CD4-positive, alpha-beta T cell treated with Interleukin-21 for 1 hour (primary cell): ENCODE measurements around the gene NR2E1.

Experiments
- DNase-seq: peaks from one replicate; pipeline ENCODE4 v3.0.0-alpha.2; 2020

NR2E1 gene

DNA sequence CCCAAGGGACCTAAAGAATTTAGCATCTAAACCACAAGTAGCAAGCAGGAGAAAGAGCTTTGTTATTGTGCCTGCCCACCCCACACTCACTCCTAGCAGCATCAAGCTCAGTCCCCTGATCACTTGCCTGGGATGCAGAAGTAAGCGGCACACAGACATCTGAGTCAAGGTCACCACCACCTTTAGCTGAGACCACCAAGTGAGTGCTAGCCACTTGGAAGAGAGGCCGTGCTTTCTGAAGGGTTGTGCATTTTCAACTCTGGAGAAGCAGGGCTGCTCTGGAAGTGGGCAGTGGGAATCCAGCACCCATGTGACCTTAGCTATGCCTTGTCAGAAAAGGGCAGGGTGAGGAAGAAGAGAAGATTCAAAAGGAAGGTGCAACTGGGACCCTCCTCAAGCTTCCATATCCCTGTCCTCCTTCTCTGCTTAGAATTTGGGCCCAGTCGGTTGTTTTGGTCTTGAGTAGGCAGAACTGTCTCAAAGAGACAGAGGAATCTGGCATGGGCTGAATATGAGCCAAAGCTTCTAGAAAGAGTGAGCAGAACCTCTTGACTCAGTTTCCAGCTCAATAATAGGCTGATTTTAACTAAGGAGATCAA is 6.2 kb downstream of the NR2E1 start:
- DNase-seq, result no peak

DNA sequence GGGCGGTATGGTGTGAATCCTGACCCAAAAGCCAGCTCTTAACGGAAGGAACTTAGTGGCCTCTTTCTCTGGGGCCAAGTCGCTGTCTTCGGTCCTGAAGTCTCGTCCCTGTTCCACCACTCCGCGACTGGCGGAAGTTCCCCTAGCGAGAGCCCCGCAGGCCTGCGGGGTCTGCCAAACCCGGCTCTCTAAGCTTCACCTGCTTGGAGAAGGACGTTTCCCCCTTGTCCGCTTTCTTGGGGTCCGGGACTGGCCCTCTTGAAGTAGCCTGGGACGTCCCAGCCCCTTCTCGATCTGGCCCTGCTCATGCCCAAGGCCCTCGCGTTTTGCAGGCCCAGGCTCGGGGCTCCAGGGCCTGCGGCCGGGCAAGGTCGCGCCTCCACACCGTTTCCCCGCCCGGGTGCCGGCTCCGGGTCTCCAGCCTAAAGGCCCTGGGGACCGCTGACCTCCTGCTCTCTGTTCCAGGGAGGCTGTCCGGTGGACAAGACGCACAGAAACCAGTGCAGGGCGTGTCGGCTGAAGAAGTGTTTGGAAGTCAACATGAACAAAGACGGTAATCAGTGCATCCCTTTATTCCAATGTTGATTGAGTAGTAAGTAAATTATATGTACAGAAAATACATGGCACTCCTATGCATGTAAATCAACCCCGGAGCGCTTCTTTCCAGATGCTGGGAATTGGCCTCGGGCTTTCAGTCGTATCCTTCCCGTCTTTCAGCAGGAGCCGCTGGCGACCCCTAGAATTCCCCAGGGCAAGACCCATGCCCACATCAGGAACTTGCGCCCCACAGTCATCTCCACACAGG is 8.8 kb downstream of the NR2E1 start:
- no peak for DNase-seq

DNA sequence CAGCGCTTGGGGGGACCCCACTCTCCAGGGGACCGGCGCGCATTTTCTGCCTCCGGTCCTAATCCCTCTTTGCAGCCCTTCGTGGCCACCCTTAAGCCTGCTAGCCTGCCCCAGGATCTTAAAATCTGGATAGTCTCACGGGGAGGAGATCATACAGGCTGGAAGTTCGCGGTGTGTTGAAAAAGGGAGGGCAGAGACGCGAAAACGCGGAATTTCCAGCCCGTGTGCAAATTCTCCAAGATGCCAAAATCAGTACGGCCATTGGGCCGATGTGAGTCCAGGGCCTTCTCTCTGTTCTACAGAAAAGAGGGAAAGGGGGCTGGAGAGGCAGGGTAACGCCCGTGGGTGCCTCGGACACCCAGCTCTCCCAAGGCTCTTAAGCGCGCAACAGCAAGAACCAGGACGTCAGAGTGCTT is 9.4 kb downstream of the NR2E1 start:
- no peak for DNase-seq

DNA sequence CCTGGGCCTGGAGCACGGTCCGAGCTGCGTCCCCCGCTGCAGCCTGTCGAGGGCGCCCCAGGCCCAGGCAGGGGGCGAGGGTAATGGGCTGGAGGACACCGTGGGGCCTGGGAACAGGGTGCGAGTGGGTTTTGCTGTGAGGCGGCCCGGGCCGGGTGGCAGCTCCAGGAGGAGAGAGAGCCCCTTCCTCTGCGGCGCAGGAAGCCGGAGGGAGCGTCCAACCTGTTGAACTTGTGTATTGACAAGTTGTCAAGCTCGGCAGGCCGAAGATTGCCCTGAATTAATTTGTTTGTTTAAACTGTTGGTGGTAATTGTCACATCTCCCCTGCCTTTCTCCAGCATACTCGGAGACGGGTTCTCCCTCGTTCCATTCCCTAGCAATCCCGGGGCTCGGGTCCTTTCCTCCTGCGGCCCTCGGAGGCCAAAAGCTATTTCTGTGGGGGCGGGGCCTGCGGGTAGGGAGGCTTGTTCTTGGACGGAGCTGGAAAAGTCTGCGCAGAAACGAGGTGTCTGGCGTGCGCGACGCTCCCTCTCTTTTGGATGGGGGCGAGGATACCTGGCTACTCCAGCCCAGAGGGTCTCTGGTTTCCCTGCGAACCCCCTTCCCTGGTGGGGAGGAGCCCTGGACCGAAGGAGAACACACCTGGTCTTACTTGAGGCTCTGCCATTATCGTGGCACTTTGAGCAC is 9.9 kb downstream of the NR2E1 start:
- no peak for DNase-seq

DNA sequence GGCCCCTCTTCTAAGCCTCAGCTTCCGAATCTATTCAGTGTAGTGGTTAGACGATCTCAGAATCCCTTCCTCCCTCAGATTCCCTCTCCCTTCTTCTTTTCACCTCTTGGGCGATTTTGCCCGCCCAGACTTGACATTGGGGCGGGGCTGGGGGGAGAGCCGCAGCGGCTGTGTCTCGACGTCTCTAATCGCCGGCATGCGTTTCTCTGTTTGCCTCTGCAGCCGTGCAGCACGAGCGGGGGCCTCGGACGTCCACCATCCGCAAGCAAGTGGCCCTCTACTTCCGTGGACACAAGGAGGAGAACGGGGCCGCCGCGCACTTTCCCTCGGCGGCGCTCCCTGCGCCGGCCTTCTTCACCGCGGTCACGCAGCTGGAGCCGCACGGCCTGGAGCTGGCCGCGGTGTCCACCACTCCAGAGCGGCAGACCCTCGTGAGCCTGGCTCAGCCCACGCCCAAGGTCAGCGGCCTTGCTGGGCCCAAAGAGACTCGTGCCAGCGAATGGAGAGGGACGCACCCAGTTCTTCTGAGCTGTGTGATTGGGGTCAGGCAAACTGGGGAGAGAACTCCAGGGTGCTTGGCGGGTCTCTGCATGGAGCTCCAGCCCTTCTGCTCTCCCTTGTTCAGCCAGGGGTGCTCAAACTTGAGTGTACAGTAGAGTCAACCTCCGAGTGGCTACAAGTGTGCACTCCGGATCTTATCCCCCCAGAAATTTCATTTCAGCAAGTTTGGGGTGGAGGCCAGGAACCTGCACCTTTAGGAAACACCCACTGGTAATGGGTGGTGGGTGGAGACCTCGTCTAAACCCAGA is 10.7 kb downstream of the NR2E1 start:
- DNase-seq, result no peak

DNA sequence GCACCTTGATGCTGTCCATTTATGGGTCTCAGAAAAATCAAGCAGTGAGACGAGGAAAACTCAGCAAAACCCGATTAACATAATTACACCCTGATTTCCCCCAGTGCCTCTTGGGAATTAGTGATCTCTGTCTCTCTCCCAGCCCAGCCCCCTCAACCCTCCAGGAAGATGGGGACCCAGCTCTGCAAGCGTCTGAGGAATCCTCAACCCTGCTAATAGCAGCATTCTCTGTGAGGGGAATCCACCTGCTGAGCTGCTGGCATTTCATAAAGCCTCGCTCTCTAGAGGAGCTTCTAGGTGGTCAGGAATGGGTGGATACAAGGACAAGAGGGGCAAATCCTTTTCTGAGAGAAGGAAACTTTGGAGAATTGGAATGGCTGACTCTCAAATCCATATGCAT is 13.9 kb downstream of the NR2E1 start:
- DNase-seq, result no peak

DNA sequence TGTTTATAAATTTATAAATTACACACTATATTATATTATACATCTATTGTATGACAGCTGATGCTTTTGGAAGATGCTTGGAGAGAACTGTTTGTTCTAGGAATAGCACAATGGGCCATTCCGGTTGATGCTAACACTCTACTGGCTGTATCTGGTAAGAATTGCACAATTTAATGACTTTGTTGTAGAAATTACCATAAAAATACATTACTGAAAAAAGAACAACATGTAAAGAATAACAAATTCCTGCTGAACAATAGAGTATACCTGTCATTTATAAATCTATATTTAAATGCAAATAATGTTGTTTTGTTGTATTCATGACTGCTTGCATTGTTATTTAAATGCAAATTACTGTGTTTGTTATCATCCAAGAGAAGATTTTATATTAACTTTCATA is 14.4 kb downstream of the NR2E1 start:
- DNase-seq, result no peak

DNA sequence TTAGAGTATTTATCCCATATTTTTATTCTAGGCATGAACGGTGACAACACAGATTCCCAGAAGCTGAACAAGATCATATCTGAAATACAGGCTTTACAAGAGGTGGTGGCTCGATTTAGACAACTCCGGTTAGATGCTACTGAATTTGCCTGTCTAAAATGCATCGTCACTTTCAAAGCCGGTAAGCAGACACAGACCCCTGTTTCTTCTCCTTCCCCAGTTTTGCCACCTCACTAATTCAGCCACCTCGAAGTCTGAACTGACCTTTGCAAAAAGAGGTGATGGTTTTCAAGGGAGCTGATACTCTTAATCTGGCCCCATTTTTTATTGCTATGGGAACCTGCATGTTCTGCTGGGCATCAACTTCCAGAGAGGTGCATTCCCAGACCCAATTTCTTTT is 15.0 kb downstream of the NR2E1 start:
- DNase-seq, result no peak

DNA sequence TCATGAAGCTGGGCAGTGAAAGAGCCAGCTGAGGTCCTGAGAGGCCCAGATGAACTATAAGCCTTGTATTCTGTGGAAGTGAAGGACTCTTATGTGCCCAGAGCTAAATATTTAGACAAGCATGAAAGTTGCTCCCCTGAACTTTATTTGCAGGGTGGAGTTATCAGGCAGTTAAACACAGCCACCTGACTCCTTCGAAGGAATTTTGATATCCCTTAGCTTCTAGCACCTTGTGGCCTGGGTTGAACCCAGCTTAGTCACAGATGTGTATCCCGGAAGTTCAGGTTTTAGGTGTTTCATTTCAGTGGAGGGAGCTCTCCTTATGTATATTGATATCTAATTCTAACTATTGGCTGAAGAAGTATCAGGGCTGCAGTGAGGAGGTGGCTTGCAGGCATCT is 20.4 kb downstream of the NR2E1 start:
- no peak for DNase-seq

DNA sequence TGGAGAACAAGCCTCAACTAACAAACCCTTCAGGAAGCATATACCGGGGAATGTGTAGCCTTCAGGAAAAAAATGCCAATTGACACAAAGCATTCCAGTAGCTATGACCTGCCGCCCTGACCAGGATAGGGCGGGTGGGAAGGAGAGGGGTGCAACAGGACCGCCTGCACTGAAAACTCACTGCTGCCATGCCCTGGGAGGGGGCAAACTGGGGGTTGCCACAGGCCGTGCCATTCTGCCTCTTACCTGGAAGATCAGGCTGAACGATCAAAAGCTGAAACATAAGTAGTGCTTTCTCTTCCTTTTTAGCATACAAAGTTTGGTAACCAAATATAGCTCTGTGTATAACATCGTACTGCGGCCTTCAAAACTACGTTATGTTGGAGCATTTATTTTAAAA is 21.7 kb downstream of the NR2E1 start:
- no peak for DNase-seq

DNA sequence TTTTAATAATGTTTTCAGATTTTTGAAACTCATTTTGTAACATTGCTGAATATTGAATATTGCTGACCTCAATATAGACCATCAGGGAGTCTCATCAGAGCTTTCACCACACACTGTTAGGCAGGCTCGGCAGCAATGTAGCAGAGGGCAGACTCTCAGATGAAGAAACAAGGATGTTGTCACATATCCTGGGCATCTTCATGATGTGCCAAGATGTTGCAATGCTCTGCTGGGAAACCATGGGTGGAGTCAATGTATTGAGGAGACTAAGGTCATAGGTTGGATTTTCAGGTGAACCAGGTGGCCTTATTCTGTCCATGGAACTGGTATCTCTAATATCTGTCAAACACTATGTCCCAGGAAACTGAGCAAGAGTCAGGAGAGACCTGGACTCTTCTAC is 27.3 kb downstream of the NR2E1 start:
- no peak for DNase-seq

DNA sequence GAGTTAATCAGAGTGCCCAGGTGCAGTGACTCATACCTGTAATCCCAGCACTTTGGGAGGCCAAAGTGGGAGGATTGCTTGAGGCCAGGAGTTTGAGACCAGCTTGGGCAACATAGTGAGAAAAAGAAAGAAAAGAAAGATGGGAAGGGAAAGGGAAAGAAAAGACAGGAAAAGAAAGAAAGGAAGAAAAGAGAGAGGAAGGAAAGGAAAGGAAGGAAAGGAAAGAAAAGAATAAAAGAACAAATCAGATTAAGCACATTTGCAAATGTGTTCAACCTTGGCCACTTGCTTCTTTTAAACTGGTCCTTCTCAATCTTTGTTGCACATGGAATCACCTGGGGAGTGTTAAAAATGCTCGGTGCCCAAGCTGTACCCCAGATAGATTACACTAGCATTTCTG is 28.0 kb downstream of the NR2E1 start:
- DNase-seq, result no peak

DNA sequence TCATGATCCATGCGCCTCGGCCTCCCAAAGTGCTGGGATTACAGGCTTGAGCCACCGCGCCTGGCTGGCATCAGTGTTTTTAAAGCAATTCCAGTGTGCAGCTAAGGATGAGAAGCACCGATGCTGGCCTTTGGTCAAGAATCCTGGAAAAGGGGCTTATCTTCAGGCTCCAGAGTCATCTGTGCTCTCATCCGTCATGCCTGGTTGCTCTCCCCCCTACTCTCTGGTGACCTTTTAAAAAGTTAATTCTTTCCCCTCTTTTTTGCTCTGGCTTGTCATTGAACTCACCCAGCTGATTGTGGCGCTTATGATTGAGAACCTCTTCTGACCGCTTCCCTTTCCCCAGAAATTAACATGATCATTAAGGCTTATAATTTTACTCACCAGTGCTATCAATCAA is 28.7 kb downstream of the NR2E1 start:
- DNase-seq, result no peak

DNA sequence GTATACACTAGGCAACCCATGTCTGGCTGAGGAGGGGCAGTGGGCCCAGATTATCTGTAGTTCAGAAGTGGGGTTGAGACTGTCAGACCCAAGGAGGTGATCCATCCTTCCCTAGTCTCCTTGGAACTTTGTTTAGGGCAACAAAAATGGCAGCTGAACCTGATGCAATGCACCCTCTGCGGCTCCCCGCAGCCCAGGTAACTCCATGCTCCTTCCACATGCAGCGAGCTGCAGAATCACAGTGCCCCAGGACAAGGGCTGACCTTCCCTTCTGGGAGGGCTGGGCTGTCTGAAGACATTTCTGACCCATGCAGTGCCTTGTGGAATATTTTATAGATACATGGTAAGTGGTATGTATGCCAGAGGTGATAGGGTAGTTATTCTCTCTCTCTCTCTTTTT is 29.4 kb downstream of the NR2E1 start:
- DNase-seq, result no peak

DNA sequence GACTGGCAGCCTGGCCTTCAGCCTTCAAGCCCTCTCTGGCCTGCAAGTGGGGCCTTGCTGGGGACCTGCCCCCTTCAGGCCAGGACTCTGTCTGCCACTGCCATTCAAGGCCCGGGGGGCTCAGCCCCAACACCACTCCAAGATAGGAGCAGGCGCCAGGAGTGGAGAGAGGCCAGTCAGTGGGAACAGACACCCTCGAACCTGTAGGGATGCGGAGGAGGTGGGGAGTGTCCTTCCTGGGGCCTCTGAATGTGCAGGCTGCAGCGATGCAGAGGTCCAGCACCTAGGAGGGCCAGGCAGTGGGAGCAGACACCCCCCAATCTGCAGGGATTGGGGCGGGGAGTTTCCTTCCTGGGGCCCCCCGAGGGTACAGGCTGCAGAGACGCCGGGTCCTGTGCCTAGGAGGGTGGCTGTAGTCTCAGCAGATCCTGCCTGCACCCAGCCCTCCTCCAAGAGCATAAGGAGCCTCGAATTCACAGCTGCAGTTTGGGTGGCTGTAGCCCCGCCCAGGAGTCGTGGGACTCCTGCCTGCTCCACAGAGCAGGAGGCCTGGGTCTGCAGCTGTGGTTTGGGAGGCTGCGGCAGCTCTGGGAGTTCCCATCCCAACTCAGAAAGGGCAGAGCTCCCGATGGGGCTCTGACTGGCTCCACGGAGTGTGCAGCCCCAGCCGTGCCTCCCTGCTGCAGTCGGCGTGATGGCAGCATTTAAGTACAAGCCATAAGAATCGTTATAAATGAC is 33.1 kb downstream of the NR2E1 start:
- DNase-seq, result no peak

DNA sequence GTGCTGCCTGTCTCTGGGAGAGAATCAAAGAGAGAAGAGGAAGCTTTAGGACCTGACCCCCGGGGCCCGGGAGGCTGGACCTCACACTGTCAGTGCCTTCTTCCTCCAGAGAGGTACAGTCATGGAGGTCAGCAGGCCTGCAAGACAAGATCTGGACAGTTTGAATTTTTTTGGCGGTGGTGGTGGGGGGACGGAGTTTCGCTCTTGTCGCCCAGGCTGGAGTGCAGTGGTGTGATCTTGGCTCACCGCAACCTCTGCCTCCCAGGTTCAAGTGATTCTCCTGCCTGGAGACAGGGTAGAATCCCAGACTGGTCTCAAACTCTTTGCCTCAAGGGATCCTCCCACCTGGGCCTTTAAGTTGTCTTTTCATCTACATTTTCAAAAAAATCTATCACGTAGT is 34.4 kb downstream of the NR2E1 start:
- DNase-seq, result no peak

DNA sequence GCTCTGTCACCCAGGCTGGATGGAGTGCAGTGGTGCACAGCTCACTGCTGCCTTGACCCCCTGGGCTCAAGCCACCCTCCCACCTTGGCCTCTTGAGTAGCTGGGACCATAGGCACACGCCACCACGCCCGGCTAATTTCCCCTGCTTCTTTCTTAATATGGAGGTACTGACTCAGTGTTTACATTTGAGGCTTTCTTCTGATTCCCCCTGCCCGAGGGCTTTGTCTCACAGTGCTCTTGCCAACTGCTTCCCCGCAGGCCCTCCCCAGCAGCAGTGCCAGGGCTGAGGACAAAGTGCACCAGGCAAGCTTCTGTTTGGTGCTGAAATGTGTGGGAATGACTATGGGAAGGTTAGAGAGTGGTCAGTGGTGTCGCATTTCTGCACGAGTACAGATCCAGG is 34.8 kb downstream of the NR2E1 start:
- DNase-seq, result no peak

DNA sequence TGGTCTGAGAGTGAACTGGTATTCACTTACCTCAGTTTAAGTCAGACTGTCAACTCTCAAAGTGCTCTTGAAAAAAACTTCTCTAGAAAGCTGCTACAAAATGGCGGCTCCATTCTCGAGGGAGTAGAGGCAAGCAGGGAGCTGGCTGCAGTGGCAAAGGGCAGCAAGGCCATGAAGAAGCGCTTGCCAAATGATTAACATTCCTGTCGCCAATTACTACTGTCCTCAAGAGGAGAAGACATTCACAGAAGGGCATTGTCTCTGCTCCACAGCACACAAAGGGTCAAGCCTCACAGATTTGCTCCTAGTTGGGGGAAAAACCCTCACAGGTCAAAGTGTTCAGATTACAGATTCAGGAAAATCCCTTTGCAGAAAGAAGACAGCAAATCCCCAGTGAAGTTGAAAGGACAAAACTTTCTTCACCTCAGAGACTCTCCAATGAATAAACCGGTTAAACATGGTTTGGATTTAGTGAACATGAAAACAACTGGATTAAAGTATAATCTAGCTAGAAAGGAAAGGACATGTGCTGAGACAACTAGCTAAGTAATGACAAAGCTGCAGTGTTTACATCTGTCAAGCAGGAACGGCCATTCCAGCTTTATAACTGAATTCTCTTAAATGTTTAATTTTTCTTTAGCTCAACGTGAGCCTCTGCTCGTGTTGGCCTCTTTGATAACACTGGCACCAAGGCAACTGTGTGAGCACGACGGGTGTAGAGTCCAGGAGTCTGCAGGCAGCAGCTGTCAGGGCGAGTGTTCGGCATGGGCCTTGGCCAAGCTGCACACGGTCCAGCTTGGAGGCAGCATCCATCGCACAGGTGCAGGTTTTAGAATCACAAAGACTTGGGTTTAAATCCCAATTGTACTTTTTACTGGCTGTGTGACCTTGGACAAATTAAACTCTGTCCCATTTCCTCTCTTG is 37.6 kb downstream of the NR2E1 start:
- DNase-seq, result no peak

DNA sequence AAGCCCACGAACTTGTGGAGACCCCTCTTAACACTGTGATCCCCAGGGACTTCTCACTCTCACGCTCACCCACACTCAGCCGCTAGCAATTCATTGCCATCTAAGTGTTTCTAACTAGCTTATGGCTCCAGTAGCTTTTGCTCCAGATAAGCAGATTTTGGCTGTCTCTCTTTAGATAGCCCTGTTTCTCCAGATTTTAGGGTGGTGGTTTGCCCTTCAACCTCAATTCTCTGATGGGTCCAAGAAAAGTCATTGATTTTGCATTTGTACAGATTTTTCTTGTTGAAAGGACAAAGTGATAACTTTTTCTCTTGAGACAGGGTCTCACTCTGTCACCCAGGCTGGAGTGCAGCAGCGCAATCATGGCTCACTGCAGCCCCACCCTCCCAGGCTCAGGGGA is 41.2 kb downstream of the NR2E1 start:
- DNase-seq, result no peak

DNA sequence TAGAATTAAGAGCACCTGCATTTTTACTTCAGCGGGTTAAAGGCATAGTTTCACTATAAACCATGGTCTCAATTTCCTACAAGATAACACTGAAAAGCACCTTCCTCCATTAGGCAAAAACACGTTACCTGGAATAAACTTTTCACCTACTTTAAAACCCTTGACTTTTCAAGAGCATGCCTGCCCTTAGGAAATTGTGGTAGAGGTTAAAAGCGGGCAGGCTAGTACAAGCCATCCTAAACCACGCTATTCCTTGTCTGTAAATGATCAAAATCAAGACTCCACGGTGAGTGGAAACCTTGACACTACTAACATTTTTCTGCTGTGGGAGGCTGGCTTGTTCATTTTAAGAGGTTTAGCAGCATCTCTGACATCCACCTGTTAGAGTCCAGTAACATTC is 43.9 kb downstream of the NR2E1 start:
- DNase-seq, result no peak

DNA sequence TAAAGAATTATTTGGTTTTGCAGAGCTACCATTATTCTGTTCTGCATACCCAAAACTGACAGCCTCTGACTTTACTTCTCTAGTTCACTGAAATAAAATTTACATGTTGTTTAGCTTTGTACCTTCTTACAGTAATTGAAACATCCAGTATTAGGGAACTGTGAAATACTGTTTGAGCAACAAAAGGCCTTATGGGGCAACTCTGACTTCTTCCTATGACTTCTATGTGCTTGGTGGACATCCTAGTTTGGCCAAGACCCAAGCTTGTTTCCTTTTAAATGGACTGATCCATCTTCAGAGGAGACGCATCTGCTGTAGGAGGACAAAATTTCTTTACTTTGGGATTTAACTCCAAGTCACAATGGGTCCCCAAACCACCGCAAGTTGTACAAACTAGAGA is 44.7 kb downstream of the NR2E1 start:
- no peak for DNase-seq

DNA sequence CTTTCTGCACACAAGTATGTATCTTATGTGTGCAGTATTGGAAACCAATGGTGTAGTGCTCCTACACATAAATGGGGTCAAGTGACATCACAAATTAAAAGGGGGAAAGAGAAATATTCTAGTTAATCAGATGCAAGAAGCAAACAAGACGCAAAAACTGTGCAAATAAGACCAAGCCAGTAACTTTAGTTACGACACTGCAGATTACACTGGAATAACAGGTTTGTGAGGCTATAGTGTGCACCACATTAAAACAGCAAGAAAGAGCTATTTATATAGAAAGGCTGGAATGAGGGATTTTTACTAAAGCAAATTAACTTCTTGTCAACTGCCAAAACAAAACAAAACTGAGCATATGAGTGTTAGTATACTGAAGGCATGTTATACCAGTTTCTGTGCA is 45.8 kb downstream of the NR2E1 start:
- no peak for DNase-seq
